HepG2 (cell line): ENCODE measurements around the gene SECTM1. TPM values are rescaled to one million over a fixed set of nuclear protein-coding genes. Genes with fewer than 3 reads are reported as not detected.

Source experiments
- EZH2 ChIP-seq: conservative IDR thresholded peaks from 2 replicates; pipeline ENCODE4 v1.6.1; 2012; ENCODE audit warnings: mild to moderate bottlenecking, low read depth, low read length, moderate library complexity
- NR2C2 ChIP-seq: sonication (generic); formaldehyde crosslinking; IDR thresholded peaks from 2 replicates; pipeline ENCODE4 v1.4.0; 2020; ENCODE audit warnings: missing genetic modification reagents, mild to moderate bottlenecking, moderate library complexity, borderline replicate concordance
- PATZ1 ChIP-seq: sonication (generic); formaldehyde crosslinking; IDR thresholded peaks from 2 replicates; pipeline ENCODE4 v1.4.0; 2020; ENCODE audit warnings: missing genetic modification reagents
- POLR2A ChIP-seq, 2 experiments: IDR thresholded peaks; 2 replicates each; pipeline ENCODE4 v1.6.1; 2011; ENCODE audit warnings: low read depth in 2 of 2, low read length in 2 of 2, mild to moderate bottlenecking in 1 of 2, moderate library complexity in 1 of 2; ENCODE audit not compliant: insufficient read depth in 1 of 2
- SP140L ChIP-seq: sonication (generic); formaldehyde crosslinking; IDR thresholded peaks from 2 replicates; pipeline ENCODE4 v1.4.0; 2020; ENCODE audit warnings: missing genetic modification reagents, borderline replicate concordance
- ZFP36 ChIP-seq: fragments of 150-350 bp; IDR thresholded peaks from 2 replicates; pipeline ENCODE4 v1.6.1; 2018; ENCODE audit warnings: borderline replicate concordance, low read length, low read depth; ENCODE audit not compliant: partially characterized antibody
- ZMYM3 ChIP-seq: sonication (generic); formaldehyde crosslinking; IDR thresholded peaks from 2 replicates; pipeline ENCODE4 v1.5.1; 2020; ENCODE audit warnings: mild to moderate bottlenecking, missing genetic modification reagents
- ZNF280D ChIP-seq: sonication (generic); formaldehyde crosslinking; IDR thresholded peaks from 2 replicates; pipeline ENCODE4 v1.5.1; 2020; ENCODE audit warnings: mild to moderate bottlenecking, missing genetic modification reagents
- ZNF343 ChIP-seq: sonication (generic); formaldehyde crosslinking; IDR thresholded peaks from 2 replicates; pipeline ENCODE4 v1.4.0; 2020; ENCODE audit warnings: mild to moderate bottlenecking, missing genetic modification reagents
- ZNF552 ChIP-seq: sonication (generic); formaldehyde crosslinking; IDR thresholded peaks from 2 replicates; pipeline ENCODE4 v1.9.0; 2022; ENCODE audit warnings: missing genetic modification reagents, mild to moderate bottlenecking, borderline replicate concordance
- ZNF556 ChIP-seq: sonication (generic); formaldehyde crosslinking; IDR thresholded peaks from 2 replicates; pipeline ENCODE4 v1.4.0; 2020; ENCODE audit warnings: mild to moderate bottlenecking, missing genetic modification reagents, borderline replicate concordance
- ZNF691 ChIP-seq: sonication (generic); formaldehyde crosslinking; IDR thresholded peaks from 2 replicates; pipeline ENCODE4 v1.4.0; 2020; ENCODE audit warnings: missing genetic modification reagents, low read depth, mild to moderate bottlenecking, borderline replicate concordance
- ZSCAN20 ChIP-seq: sonication (generic); formaldehyde crosslinking; IDR thresholded peaks from 2 replicates; pipeline ENCODE4 v1.4.0; 2020; ENCODE audit warnings: missing genetic modification reagents, mild to moderate bottlenecking, borderline replicate concordance
- polyA plus RNA-seq, 8 experiments: library from polyadenylated mRNA; depleted of rRNA in 3 of 8; stranded (reverse) in 7 of 8; unstranded in 1 of 8; fragments of >200 nt; fragmentation: Illumina TruSeq in 4 of 8; extraction: Trizol in 4 of 8; gene quantifications; 2 replicates each; pipeline versions ENCODE4 v1.2.1 to v1.2.3, GENCODE V29; 2011 to 2016; ENCODE audit warnings: low read depth in 4 of 8, missing spikeins in 1 of 8, mixed read lengths in 1 of 8; ENCODE audit not compliant: insufficient read depth in 1 of 8
- total RNA-seq, 5 experiments: library from RNA; depleted of rRNA; stranded (reverse); fragments of >200 nt; fragmentation: Illumina TruSeq; extraction: Trizol; gene quantifications; 2 replicates each; pipeline ENCODE4 v1.2.3, GENCODE V29; 2016; ENCODE audit warnings: low read depth in 1 of 5
- TF ChIP-seq, protein P1 (sequence below): sonication (generic); formaldehyde crosslinking; IDR thresholded peaks from 2 replicates; pipeline ENCODE4 v1.4.0; 2020; ENCODE audit warnings: missing genetic modification reagents, borderline replicate concordance
- TF ChIP-seq, protein P2 (sequence below): sonication (generic); formaldehyde crosslinking; IDR thresholded peaks from 2 replicates; pipeline ENCODE4 v1.4.0; 2020; ENCODE audit warnings: missing genetic modification reagents

Gene SECTM1
- total and polyA plus RNA-seq, 2 of the 13 experiments (the other 11 are each of a cell fraction or from before 2014, with no cell fraction given): 3.5 to 5.3 TPM

DNA sequence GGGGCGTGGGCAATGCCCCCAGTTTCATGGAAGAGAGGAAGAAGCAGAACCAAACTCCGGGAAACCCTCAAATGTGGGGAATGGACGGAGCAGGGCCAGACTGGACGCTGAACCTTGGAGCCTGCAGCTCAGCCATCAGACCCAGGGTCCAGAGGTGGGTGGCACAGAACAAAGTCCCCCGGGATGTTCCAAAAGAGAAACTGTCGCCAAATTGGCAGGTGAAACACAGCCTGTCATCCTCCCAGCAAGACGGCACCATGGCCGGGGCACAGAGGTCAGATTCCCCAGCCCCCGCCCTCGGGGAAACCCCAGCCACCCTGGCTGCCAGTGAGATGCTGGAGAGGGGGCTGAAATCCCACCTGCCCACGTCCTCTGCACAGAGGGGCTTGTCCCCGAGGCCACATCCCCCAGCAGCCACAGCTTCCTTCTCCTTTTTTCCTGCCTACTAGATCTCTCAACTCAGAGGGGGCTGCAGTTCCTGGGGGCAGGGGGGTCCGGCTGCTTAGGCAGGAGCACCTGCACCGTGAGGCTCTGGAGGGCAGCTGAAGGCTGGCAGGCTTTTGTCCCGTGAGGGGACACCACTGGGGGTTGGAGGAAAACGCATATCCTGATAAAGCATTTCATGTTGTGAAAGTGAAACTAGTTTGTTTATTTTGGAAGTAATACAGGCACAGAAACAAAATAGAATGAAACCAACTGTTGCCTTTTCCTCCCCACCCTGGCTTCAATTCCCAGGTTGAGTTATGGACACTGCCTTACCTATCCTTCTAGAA, 1.2 kb upstream of the SECTM1 start (continued):
- TF ChIP-seq, protein P1, sequence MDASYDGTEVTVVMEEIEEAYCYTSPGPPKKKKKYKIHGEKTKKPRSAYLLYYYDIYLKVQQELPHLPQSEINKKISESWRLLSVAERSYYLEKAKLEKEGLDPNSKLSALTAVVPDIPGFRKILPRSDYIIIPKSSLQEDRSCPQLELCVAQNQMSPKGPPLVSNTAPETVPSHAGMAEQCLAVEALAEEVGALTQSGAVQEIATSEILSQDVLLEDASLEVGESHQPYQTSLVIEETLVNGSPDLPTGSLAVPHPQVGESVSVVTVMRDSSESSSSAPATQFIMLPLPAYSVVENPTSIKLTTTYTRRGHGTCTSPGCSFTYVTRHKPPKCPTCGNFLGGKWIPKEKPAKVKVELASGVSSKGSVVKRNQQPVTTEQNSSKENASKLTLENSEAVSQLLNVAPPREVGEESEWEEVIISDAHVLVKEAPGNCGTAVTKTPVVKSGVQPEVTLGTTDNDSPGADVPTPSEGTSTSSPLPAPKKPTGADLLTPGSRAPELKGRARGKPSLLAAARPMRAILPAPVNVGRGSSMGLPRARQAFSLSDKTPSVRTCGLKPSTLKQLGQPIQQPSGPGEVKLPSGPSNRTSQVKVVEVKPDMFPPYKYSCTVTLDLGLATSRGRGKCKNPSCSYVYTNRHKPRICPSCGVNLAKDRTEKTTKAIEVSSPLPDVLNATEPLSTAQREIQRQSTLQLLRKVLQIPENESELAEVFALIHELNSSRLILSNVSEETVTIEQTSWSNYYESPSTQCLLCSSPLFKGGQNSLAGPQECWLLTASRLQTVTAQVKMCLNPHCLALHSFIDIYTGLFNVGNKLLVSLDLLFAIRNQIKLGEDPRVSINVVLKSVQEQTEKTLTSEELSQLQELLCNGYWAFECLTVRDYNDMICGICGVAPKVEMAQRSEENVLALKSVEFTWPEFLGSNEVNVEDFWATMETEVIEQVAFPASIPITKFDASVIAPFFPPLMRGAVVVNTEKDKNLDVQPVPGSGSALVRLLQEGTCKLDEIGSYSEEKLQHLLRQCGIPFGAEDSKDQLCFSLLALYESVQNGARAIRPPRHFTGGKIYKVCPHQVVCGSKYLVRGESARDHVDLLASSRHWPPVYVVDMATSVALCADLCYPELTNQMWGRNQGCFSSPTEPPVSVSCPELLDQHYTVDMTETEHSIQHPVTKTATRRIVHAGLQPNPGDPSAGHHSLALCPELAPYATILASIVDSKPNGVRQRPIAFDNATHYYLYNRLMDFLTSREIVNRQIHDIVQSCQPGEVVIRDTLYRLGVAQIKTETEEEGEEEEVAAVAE: no peak
- no peak for TF ChIP-seq NR2C2
- TF ChIP-seq ZNF280D: no peak
- TF ChIP-seq, protein P2, sequence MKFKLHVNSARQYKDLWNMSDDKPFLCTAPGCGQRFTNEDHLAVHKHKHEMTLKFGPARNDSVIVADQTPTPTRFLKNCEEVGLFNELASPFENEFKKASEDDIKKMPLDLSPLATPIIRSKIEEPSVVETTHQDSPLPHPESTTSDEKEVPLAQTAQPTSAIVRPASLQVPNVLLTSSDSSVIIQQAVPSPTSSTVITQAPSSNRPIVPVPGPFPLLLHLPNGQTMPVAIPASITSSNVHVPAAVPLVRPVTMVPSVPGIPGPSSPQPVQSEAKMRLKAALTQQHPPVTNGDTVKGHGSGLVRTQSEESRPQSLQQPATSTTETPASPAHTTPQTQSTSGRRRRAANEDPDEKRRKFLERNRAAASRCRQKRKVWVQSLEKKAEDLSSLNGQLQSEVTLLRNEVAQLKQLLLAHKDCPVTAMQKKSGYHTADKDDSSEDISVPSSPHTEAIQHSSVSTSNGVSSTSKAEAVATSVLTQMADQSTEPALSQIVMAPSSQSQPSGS (CRISPR knock-in tag): no peak
- TF ChIP-seq ZNF691 (CRISPR knock-in tag): 0 out of 2 replicates have a peak, but pooled peaks have one; percentile 19
- TF ChIP-seq ZMYM3 (CRISPR knock-in tag): no peak
- no peak for TF ChIP-seq ZNF343 (CRISPR knock-in tag)
- TF ChIP-seq ZFP36: no peak
- TF ChIP-seq POLR2A (IDR thresholded peaks at IDR 0.05; ENCODE audit: insufficient read depth in 1 of 2, low read depth in 2 of 2, low read length in 2 of 2): 0 out of 4 replicates have a peak, but pooled peaks of 1 of the 2 experiments have one; percentile 22
- 0 out of 2 replicates have a peak, but pooled peaks have one; percentile 16 for TF ChIP-seq ZNF556 (CRISPR knock-in tag)
- no peak for TF ChIP-seq EZH2
- TF ChIP-seq ZNF552 (CRISPR knock-in tag): no peak
- TF ChIP-seq SP140L (CRISPR knock-in tag): no peak
- TF ChIP-seq ZSCAN20 (CRISPR knock-in tag): no peak
- TF ChIP-seq PATZ1: peak; percentile 50
